T-helper 9 cell (primary cell): ENCODE data around the gene MYO7A.

Experiments used
- DNase-seq: peaks from one replicate; pipeline ENCODE4 v3.0.0-alpha.2; 2020

The MYO7A gene

DNA sequence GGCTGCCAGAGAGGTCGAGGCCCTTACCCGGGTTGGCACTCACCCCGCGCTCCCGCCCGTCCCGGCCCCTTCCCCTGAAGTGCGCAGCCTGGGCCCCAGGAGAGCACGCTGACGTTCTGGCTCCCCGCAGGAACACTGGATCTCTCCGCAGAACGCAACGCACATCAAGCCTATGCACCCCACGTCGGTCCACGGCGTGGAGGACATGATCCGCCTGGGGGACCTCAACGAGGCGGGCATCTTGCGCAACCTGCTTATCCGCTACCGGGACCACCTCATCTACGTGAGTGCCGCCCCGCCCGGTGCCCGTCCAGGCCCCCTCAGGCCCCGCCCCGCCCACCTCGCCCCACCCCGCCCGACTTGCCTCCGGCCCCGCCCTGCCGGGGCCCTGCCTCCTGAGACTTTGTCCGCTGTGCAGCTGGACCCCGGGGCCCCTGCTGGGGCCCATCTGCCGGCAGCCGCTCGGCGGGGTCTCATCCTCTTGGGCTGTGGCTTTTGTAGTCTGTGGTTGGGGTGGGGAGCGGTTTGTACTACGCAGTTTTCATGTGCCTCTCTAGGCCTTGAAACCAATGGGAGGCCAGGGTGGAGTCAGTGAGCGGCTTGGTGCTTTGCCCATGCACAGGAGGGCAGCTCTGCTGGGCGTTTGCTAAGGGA lies 19.7 kb downstream of the MYO7A start:
- peak; percentile 9 for DNase-seq

DNA sequence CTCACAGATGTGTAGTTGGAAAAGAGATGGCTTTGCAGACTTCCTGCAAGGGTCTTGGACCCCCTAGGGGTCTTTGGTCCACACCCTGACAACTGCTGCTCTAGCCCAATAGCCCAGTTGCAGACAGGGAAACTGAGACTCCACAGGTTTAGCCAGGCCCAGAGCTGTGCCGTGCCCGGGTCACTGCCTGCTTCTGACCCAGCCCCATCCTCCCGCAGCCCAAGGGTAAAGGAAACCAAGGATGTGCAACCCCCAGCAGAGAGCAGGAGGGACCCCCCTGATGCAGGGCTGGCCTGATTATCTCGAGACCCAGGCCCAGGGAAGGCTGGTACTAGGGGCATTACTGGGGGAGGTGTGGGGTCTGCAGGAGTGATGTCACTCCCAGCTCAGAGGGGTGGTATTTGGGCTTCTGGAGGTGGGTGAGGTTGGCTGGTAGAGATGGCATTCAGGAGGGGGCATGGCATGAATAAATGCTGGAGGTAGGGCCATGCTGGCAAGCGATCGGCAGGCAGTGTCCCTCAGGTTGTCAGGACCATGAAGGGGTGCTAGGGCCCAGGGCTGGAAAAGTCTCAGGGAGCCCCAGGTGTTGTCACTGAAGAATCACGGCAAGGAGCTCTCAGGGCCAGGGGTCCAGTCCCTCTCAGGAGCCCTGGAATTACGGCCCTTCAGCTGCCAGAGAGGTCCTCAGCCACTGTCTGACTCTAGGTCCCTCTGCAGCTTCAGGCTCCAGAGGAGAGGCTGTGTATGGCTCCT lies 21.1 kb downstream of the MYO7A start:
- DNase-seq, result no peak

DNA sequence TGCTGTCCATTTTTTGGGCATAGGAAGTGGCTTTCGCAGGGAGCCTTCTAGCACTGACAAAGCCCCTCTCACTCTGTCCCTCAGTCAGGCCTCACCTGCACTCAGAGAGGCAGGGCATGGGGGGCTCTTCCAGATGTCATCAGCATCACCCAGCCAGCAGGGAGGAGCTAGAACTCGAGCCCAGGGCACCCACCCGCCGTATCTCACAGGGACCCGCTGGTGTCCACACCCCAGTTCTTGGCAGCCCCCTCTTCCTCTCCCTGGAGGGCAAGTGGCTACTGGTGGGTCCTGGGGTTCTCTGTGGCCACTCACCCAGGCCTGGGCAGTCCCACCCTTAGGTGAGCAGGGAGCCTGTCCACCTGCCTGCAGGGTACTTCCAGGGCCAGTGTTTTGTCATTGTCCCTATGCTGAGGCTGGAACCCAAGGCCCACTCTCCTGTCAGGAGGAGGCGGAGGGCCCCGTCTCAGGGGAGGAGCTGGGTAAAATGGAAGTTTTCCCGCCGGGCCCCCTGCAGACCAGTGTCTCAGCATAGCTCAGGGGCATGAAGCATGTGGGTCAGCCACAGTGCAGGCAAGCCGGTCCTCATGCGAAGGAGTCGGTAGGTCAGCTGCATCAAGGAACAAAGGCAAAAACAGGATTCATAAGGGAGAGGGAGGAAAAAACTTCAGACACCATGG lies 21.8 kb downstream of the MYO7A start:
- no peak for DNase-seq

DNA sequence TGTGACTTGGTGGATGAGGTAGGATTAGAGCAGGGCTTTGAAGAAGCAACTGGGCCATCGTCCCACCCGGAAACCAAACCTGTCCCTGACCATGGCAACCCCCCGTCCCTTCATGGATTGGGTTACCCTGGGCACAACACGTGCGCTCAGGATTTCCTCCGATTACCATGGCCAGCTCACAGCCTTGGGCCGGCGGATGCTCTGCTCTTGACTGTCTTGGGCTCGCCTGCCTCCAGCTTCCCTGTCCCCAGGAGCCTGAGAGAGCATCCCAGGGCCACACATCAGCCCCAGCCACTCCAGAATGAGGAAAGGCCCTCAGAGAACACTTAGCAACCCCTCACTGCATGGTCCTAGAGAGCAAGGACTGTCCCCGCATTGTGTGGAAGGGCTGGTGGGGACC lies 22.8 kb downstream of the MYO7A start:
- no peak for DNase-seq

DNA sequence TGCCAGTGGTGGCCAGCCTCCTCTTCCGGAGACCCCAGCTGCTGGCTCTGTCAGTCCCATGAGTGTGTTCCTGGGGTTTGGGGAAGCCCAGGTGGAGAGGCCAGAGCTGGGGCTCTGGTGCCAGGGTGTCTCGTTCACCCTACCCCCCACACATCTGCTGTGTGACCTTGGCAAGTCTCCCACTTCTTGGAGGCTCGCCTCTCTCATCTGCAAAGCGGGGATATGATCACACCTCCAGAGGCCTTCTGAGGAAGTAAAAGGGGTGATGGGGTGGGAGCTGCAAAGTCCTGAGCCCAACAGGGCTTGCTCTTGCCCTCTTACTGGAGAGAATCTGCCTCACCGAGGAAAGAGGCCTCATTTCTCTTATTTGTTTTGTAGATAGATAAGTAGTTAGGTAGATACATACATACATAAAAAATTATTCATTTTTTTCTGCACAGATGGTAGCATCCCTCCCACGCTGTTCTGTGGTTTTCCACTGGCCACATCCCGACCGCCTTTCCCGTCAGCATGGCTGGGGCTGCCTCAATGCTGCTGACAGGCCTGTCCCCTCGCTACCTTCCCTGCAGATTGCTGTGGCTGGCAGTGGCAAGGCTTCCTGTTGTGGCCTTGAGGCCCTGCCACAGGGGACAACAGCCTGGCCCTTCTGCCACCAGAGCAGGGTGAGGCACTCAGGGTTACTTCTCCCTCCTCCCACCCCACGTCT lies 23.9 kb downstream of the MYO7A start:
- peak; percentile 17 for DNase-seq

DNA sequence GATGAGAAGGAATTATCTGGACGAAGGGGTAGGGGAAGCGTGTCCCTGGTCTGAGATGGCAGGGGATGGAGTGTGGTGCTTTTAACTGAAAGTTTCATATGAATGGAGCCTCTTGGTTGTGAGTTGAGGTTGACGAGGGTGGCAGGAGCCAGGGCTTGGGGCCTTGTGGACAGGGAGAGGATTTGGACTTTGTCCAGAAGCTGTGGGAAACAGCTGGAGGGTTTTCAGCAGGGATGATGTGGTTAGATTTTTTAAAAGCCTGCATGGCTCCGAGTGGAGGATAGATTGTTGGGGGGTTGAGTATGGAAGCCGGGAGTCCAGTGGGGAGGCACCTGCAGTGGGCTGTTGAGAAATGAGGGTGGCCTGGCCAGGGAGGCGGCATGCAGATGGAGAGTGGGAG lies 24.8 kb downstream of the MYO7A start:
- DNase-seq, result no peak

DNA sequence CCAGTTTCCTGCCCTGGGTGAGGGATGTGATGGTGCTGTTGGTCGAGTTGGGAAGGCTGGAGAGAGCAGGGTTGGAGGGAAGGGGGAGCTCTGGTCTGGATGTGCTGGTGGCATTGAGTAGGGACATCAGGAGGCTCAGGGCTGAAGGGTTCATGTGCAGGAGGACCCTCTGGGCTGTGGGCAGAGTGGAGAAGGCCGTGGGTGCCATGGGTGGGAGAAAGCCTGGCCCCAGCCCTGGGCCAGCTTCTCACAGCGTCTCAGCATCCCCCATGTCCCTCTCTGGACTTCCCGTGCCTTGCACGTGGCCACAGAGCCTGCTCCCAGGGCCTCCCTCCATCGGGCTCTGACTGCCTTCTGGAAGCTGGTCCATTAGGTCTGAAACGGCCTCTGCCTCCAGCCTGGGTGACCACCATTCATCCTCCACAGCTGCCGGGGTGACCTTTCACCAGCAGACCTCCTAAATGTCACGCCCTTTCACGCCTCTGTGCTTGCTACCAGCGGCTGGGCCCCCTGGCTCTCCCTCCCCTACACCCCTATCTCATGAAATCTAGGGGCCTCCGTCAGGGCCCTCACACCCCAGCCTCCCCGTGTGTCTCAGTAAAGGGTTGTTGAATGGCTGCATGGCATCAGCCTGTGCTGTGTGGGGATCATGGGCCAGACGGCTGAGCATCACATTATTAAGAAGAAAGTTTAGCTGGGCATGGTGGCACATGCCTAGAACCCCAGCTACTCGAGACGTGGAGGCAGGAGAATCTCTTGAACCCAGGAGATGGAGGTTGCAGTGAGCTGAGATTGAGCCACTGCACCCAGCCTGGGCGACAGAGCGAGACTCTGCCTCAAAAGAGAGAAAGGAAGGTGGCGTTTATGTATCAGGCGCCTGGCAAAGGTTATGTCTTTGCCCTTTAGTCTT lies 25.5 kb downstream of the MYO7A start:
- DNase-seq, result no peak

DNA sequence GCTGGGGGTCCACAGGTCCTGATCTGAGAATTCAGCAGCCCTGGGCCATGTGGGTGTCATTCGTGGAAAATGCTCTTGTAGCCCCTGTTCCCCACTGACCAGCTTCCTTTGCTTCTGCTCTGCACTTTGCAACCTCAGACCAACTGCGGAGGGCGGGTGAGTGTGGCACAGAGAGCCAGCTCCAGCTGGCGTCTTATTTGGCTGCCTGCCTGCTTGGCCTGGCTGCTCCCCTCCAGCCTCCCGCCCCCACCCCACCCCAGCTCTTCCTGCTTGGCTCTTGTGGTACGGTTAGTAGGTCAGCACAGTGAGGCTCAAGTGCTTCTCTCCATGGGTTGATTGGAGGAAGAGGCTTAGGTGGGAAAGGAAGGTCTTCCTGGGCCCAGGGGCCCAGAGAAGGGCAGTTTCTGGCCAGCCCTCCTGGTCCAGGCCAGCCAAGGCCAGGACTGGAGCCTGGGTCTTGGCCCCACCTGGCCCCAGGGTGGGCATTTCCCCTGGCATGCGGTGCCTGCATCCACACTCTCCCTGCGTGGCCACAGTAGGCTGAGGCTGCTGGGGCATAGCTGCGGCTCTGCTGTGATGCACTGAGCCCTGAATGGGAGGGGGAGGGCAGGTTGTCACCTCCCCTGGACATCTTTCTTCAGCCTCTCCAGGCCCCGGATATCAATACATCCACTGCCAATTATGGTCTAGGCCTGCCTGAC lies 26.5 kb downstream of the MYO7A start:
- no peak for DNase-seq

DNA sequence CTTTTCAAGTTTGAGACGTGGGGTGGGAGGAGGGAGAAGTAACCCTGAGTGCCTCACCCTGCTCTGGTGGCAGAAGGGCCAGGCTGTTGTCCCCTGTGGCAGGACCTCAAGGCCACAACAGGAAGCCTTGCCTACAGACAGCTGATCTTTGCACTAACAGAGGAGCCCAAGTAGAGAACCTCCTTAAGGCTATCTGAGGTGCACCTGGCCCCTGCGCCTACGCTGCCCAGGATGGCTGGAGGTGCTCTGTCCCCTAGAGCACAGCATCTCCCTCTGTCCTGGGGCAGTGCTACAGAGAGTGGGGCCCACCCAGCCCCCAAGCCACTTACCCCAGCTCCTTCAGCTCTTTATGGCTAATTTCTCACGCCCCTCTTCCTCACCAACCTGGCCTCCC lies 27.0 kb downstream of the MYO7A start:
- no peak for DNase-seq

DNA sequence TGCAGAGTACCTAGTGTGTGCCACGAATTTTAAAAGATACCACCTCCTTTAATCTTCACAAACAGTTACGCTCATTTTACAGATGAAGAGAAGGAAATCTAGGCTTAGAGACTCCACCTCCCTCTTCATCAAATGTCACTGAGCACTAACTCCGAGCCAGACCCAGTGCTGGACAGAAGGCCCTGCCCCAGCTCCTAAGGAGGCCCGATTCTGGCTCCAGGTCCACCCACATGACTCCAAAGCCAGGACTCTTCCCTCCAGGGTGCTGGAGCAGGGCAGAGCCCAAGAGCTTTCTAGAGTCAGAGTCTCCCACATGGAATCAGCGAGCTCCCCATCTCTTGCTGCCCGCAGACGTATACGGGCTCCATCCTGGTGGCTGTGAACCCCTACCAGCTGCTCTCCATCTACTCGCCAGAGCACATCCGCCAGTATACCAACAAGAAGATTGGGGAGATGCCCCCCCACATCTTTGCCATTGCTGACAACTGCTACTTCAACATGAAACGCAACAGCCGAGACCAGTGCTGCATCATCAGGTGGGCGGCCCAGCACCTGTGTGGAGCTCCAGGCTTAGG lies 27.6 kb downstream of the MYO7A start:
- DNase-seq, result no peak

DNA sequence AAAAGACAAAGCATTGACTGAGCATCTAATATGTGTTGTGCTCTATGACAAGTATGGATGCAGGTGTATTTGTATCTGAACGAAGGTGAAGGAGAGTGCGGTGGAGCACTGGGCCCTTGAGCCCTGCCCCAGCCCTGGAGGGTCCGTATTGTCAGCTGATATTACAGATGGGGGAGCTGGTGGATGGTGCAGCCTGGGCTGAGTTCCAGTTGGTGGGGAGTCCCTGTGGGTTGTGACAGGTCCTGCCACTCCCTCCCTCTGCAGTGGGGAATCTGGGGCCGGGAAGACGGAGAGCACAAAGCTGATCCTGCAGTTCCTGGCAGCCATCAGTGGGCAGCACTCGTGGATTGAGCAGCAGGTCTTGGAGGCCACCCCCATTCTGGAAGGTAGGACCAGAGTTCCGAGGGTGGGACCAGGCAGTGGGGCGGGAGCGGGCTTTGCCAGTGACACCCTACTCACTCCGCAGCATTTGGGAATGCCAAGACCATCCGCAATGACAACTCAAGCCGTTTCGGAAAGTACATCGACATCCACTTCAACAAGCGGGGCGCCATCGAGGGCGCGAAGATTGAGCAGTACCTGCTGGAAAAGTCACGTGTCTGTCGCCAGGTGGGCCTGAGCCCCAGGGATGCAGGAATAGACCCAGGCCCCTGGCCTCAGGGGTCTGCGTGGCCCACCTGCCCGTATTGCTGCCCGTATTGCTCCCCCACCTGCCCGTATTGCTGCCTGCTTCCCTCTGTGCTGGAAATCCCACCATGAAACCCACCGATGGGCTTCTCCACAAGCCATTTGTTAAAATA lies 28.6 kb downstream of the MYO7A start:
- no peak for DNase-seq

DNA sequence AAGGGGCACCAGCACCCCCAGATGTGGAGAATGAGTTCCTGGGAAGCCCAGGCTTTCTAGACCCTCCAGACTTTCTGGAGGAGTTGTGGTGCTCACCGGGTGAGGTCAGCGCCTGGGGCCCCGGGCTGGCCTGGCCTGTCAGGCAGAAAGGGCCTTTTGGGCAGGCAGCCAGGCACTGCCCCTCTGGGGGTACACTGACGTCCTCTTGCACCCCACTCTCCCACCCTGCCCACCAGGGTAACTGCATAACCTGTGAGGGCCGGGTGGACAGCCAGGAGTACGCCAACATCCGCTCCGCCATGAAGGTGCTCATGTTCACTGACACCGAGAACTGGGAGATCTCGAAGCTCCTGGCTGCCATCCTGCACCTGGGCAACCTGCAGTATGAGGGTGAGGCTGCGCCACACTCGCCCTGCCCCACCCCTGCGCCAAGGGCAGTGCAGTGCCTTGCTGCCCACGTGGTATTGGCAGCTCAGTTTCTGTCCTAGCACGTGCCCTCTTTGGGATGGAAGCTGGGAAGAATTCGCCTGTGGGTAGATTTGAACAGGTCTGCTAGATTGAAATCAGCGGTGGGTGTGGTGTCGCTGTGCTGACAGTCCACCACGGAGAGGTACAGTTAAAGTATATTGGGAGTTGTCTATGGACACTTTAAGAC lies 30.1 kb downstream of the MYO7A start:
- no peak for DNase-seq

DNA sequence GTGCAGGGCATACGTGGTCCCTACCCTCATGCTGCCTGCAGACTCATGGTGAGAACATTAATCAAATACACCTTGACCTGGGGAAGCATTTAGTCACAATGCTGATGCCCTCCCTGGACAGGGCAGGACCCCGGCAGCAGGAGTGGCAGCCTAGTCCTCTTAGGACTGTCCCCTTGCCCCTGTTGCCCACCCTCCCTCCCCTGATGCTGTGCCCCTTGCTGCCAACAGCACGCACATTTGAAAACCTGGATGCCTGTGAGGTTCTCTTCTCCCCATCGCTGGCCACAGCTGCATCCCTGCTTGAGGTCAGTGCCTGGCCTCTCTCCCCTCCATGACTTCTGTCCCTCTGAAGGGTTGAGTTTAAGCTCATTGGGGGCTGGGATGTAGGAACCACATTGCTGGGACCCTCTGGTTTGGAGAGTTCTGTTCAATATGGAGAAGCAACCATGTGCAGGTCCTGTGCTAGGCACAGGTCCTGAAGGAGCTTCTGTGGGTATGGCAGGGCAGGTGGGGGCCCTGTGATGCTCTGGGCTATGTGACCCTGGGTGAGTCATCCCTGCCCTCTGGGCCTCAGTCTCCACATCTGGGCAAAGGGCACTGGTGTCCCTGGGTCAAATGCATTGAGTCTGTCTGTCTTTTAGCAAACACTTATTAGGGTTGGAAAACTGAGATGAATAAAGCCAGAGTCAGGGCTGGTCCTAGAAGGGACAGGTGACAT lies 31.3 kb downstream of the MYO7A start:
- DNase-seq, result no peak

DNA sequence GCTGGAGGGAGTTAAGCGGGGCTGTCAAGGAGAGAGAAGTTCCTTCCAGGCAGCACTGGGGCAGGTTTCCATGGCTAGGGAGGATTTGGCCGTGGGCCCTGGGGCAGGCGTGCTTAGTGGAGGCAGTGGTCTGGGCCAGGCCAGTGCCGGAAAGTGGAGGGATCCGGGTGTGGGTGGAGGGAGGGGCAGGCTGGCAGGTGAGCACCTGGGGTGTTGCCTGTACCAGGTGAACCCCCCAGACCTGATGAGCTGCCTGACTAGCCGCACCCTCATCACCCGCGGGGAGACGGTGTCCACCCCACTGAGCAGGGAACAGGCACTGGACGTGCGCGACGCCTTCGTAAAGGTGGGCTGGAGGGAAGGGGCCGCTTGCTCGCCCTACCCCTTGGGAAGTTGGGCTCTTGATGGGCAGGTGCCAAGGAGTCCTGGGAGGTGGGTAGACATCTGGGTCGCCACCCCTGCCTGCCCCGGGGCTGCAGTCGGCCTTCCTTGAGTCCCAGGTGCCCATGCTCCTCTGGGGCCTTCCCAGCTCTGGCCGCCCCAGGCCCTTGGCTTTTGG lies 32.0 kb downstream of the MYO7A start:
- DNase-seq, result no peak

DNA sequence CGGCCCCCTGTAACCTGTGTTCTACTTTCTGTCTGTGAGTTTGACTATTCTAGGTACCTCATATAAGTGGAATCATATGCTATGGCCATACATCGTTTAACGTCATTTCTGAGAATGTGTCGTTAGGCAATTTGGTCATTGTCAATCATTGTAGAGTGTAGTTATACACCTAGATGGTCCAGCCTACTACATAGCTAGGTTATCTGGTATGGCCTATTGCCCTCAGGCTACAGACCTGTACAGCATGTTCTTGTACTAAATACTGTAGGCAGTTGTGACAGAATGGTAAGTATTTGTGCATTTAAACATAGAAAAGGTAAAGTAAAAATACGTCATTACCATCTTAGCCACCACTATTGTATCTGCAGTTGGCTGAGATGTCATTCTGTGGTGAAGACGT lies 35.2 kb downstream of the MYO7A start:
- DNase-seq, result no peak

DNA sequence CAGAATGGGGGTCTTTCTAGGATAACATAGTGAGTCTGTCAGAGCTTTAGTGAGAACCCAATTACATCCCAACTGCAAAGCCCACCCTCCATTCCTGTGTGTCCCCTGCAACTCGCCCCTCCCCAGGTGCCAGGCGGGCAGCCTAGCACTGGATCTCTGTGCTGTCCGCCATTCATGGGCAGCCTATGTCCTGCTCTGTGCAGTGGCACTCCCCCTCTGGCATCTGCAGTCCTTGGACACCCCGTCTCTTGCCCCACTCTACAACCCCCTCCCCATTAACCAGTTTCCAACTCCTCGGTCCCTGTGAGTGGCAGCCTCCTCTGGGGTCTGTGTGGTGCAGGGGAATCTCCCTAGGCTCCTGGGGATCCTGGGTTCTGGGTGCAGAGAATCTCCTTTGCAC lies 37.0 kb downstream of the MYO7A start:
- DNase-seq, result no peak

DNA sequence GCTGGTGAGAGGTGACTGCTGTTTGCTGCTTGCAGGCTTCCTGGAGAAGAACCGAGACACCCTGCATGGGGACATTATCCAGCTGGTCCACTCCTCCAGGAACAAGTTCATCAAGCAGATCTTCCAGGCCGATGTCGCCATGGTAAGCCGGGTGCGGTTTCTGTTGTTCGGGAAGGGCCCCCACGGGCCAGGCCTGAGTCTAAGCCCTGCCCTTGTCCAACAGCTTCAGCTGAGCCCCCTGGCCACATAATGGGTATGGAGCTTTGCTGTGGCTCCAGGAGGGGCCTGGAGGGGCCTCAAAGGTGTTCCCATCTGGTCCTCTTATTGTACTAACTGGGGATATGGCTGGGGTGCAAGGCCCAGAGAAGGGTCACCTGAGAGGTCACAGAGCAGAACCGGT lies 38.0 kb downstream of the MYO7A start:
- no peak for DNase-seq

DNA sequence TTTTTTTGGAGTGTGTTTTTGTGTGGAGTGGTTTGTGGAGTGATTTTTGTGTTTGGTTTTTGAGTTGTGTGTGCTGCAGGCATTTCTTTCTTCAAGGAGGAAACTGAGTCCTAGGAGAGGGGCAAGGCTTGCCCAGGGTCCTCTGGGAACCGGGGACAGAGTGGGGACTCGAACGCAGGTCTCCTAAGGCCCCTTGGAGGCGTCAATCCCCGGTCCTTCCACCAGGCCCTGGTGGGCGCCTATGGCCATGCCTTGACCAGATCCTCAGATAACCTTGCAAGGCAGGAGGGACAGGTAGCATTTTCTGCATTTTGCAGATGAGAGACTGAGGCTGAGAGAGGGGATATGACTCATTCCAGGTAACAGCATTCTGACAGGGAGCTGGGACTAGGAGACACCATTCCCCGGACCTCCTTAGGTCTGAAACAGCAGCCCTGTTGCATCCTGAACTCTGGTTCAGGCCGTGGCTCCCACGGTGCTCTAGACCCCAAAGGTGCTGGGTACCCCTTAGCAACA lies 39.1 kb downstream of the MYO7A start:
- no peak for DNase-seq

DNA sequence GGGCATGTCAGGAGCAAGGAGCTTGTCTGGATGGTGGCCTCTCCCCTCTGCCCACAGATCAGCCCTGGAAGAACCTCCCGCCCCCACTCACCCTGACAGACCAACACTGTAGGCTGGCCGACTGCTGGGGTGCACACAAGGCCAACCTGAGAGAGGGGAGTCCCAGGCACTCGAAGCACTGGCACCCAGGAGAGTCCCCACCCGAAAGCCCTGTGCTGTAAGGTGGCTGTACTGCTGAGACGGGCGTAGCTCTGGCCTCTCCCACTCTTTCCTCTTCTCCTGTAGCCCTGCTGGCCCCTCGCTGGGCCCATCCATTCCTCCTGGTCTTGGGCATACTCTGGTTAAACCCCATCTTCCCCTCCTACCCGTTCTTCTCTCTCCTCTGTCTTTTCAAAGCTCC lies 39.7 kb downstream of the MYO7A start:
- DNase-seq, result no peak
